Upper lobe of left lung (tissue), 4 donors: ENCODE results near the gene UBC.

Source experiments
- EP300 ChIP-seq, 4 donors: sonication (generic); formaldehyde crosslinking; IDR thresholded peaks; one replicate each; pipeline ENCODE4 v1.5.1; 2017; ENCODE audit warnings: antibody characterized with exemption in 4 of 4, control low read depth in 2 of 4
- POLR2A ChIP-seq, 4 donors: fragments of 450-650 bp; IDR thresholded peaks; one replicate each; pipeline ENCODE4 v1.5.1; 2016 to 2017; ENCODE audit warnings: antibody characterized with exemption in 4 of 4, mild to moderate bottlenecking in 2 of 4
- TF ChIP-seq, protein P1 (sequence below), 6 experiments: fragments of 450-650 bp in 4 of 6; fragments of 200-600 bp in 2 of 6; sonication (generic) in 2 of 6; IDR thresholded peaks; one replicate each; pipeline ENCODE4 v1.5.1; 2016 to 2019; ENCODE audit warnings: antibody characterized with exemption in 6 of 6

DNA sequence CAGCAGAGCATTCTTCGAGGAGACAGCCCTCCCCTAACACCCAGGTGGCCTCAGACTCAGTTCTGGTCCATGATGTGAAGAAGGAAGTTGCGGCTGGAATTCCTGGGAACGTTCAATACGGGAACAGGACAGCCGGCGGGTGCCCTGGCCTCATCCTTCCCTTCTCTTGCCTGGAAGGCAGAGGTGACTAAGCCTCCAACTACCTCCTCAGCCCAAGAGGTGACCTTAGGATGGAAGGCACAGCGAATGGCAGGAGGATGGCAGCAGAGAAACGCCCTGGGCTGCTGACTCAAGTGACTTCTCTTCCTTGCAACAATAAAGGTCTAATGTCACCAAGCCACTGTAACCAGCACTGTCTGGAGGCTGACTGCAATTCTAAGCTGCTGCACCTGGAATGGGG, 38.4 kb upstream of the UBC start:
- TF ChIP-seq EP300 (IDR thresholded peaks at IDR 0.05) (no peak), POLR2A (IDR thresholded peaks at IDR 0.05) (no peak)
- TF ChIP-seq, protein P1, sequence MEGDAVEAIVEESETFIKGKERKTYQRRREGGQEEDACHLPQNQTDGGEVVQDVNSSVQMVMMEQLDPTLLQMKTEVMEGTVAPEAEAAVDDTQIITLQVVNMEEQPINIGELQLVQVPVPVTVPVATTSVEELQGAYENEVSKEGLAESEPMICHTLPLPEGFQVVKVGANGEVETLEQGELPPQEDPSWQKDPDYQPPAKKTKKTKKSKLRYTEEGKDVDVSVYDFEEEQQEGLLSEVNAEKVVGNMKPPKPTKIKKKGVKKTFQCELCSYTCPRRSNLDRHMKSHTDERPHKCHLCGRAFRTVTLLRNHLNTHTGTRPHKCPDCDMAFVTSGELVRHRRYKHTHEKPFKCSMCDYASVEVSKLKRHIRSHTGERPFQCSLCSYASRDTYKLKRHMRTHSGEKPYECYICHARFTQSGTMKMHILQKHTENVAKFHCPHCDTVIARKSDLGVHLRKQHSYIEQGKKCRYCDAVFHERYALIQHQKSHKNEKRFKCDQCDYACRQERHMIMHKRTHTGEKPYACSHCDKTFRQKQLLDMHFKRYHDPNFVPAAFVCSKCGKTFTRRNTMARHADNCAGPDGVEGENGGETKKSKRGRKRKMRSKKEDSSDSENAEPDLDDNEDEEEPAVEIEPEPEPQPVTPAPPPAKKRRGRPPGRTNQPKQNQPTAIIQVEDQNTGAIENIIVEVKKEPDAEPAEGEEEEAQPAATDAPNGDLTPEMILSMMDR (IDR thresholded peaks at IDR 0.05), result no peak
